ENCODE measurements around the gene NGDN.

NGDN gene

DNA sequence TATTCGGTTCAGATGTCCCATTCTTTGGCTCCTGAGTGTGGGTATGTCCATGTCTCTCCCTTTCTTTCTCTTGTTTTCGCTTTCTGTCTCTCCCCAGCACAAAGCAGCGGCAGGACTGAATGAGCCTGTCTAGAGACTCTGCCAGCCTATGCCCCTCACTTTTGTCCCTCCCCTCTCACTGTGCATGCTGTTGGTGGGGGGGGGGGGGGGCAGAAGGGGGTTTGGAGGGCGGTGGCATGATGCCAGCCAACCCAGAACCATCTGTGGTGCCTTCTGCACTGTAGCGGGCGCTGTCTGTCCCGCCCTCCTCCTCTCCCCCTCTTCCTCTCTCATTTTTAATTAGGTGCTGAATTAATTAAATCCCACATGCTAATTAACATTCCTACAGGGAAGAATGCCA is 17.7 kb downstream of the NGDN start:
- Histone ChIP-seq H3K4me1 (ENCODE audit: control insufficient read depth, insufficient read depth, low read length) (no peaks in the 10 kb centered on the region), H3K9me3 (ENCODE audit: control insufficient read depth, insufficient read depth, low read depth, low read length) (no peaks in the 10 kb centered on the region), H3K27ac (ENCODE audit: extremely low read depth, low read depth, low read length) (no peak overlapping the region), H3K36me3 (ENCODE audit: control insufficient read depth in 2 of 2, insufficient read depth in 1 of 2, low read length in 2 of 2) (peaks cover 4 to 43% of the 10 kb centered on the region in 2 experiments; a peak in 2 of 3 replicates), H3K4me3 (ENCODE audit: low read depth, low read length) (no peak overlapping the region)
- ChIA-PET POLR2A (no interaction called here), CTCF (interaction anchor here (0.7 to 1.3 kb wide), 4 partner anchors 9 to 74 kb away, joined by 3 to 5 read pairs (median 4); no protein-coding TSS in a partner anchor)
- no peak for TF ChIP-seq ZNF391 (tag by site-specific recombination; IDR thresholded peaks at IDR 0.05; ENCODE audit: borderline replicate concordance, low read depth)
- TF ChIP-seq ZNF610 (tag by site-specific recombination; IDR thresholded peaks at IDR 0.05; ENCODE audit: borderline replicate concordance) = no peak
- TF ChIP-seq TCF7L2 (IDR thresholded peaks at IDR 0.05; ENCODE audit: borderline replicate concordance, low read depth, low read length) = no peak
- TF ChIP-seq ZNF112 (tag by site-specific recombination; IDR thresholded peaks at IDR 0.05) = no peak
- TF ChIP-seq, protein P1, sequence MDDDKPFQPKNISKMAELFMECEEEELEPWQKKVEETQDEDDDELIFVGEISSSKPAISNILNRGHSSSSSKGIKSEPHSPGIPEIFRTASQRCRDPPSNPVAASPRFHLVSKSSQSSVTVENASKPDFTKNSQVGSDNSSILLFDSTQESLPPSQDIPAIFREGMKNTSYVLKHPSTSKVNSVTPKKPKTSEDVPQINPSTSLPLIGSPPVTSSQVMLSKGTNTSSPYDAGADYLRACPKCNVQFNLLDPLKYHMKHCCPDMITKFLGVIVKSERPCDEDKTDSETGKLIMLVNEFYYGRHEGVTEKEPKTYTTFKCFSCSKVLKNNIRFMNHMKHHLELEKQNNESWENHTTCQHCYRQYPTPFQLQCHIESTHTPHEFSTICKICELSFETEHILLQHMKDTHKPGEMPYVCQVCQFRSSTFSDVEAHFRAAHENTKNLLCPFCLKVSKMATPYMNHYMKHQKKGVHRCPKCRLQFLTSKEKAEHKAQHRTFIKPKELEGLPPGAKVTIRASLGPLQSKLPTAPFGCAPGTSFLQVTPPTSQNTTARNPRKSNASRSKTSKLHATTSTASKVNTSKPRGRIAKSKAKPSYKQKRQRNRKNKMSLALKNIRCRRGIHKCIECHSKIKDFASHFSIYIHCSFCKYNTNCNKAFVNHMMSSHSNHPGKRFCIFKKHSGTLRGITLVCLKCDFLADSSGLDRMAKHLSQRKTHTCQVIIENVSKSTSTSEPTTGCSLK (tag by site-specific recombination; IDR thresholded peaks at IDR 0.05) = no peak
- TF ChIP-seq SP2 (tag by site-specific recombination; IDR thresholded peaks at IDR 0.05) = no peak
- no peak for TF ChIP-seq ZNF768 (tag by site-specific recombination; IDR thresholded peaks at IDR 0.05)
- no peak for TF ChIP-seq ZNF629 (tag by site-specific recombination; IDR thresholded peaks at IDR 0.05)
- no peak for TF ChIP-seq ZNF24 (tag by site-specific recombination; IDR thresholded peaks at IDR 0.05)
- no peak for TF ChIP-seq ZNF596 (tag by site-specific recombination; IDR thresholded peaks at IDR 0.05)
- no peak for TF ChIP-seq GLIS2 (tag by site-specific recombination; IDR thresholded peaks at IDR 0.05)
- no peak for TF ChIP-seq ZNF274 (IDR thresholded peaks at IDR 0.05; ENCODE audit: low read length)
- no peak for TF ChIP-seq ZNF274 (tag by site-specific recombination; IDR thresholded peaks at IDR 0.05; ENCODE audit: borderline replicate concordance)
- TF ChIP-seq ZNF132 (tag by site-specific recombination; IDR thresholded peaks at IDR 0.05; ENCODE audit: borderline replicate concordance) = no peak
- TF ChIP-seq ZNF341 (tag by site-specific recombination; IDR thresholded peaks at IDR 0.05; ENCODE audit: low read depth) = no peak
- TF ChIP-seq ZNF654 (tag by site-specific recombination; IDR thresholded peaks at IDR 0.05; ENCODE audit: low read depth) = no peak
- TF ChIP-seq ZBTB17 (tag by site-specific recombination; IDR thresholded peaks at IDR 0.05) = no peak
- TF ChIP-seq ZNF555 (tag by site-specific recombination; conservative IDR thresholded peaks at IDR 0.05) = no peak
- TF ChIP-seq KLF1 (tag by site-specific recombination; IDR thresholded peaks at IDR 0.05) = no peak
- TF ChIP-seq, protein P2, sequence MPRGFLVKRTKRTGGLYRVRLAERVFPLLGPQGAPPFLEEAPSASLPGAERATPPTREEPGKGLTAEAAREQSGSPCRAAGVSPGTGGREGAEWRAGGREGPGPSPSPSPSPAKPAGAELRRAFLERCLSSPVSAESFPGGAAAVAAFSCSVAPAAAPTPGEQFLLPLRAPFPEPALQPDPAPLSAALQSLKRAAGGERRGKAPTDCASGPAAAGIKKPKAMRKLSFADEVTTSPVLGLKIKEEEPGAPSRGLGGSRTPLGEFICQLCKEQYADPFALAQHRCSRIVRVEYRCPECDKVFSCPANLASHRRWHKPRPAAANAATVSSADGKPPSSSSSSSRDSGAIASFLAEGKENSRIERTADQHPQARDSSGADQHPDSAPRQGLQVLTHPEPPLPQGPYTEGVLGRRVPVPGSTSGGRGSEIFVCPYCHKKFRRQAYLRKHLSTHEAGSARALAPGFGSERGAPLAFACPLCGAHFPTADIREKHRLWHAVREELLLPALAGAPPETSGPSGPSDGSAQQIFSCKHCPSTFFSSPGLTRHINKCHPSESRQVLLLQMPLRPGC (tag by site-specific recombination; IDR thresholded peaks at IDR 0.05) = no peak

DNA sequence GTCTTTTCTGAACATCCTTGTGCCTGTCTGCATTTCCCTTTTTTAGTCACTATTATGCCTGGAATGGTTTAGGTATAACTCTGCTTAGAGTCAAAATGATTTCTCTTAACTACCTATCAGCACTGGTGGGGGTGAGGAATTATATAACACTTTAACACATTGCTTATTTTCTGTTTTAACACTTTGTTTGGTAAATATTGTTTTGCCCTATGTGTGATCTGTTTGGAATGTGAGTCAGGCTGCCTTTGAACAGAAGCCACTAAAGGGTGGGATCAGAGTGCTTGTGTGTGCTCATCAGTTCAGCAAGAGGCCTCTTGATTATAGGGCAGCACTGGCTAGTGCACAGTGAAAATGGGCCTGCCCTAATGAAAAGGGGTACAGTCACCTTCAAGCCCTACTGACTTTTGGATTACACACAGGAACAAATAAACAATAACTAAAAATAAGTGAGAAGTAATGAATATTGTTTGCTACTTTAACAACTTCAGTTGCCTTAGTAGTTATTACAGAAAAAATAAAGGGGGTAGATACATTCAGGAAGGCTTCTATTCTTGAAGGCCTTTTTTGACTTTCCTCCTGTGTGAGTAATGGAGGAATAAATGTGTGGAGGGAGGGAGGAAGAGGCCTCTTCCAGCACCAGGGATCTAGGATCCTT is 23.2 kb downstream of the NGDN start:
- Histone ChIP-seq H3K36me3 (ENCODE audit: control insufficient read depth in 2 of 2, insufficient read depth in 1 of 2, low read length in 2 of 2) (peaks cover 4 to 8% of the 10 kb centered on the region in 2 experiments; a peak in 2 of 3 replicates), H3K9me3 (ENCODE audit: control insufficient read depth, insufficient read depth, low read depth, low read length) (no peaks in the 10 kb centered on the region), H3K4me3 (ENCODE audit: low read depth, low read length) (no peak overlapping the region), H3K4me1 (ENCODE audit: control insufficient read depth, insufficient read depth, low read length) (no peaks in the 10 kb centered on the region), H3K27ac (ENCODE audit: extremely low read depth, low read depth, low read length) (no peak overlapping the region)
- CTCF ChIA-PET = interaction anchor here (0.6 kb wide), 2 partner anchors 437 to 1470 kb away, joined by 3 read pairs; no protein-coding TSS in a partner anchor
- TF ChIP-seq SP7 (tag by site-specific recombination; IDR thresholded peaks at IDR 0.05) (0 out of 2 replicates have a peak, but pooled peaks have one; percentile 48), KLF8 (tag by site-specific recombination; IDR thresholded peaks at IDR 0.05) (no peak)
- POLR2A ChIA-PET = no interaction called here
